PFSK-1 (cell line): ENCODE results near the gene TK2.

Experiments
- POLR2AphosphoS5 ChIP-seq: IDR thresholded peaks from 2 replicates; pipeline ENCODE4 v1.6.1; 2012; ENCODE audit warnings: low read depth, mild to moderate bottlenecking, control low read depth, low read length, moderate library complexity
- SIN3A ChIP-seq: IDR thresholded peaks from 2 replicates; pipeline ENCODE4 v1.6.1; 2012; ENCODE audit warnings: mild to moderate bottlenecking, low read length, moderate library complexity, borderline replicate concordance; ENCODE audit not compliant: insufficient read depth
- TAF1 ChIP-seq: IDR thresholded peaks from 2 replicates; pipeline ENCODE4 v1.6.1; 2012; ENCODE audit warnings: low read length, control low read depth, borderline replicate concordance; ENCODE audit not compliant: insufficient read depth
- TF ChIP-seq, protein P1 (sequence below), 2 experiments: IDR thresholded peaks; 2 replicates each; pipeline versions ENCODE4 v1.6.1 to v1.8.0; 2011 to 2012; ENCODE audit warnings: low read depth in 2 of 2, low read length in 2 of 2, control low read depth in 1 of 2, inconsistent platforms in 1 of 2, mild to moderate bottlenecking in 1 of 2, moderate library complexity in 1 of 2; ENCODE audit not compliant: insufficient read depth in 1 of 2

DNA sequence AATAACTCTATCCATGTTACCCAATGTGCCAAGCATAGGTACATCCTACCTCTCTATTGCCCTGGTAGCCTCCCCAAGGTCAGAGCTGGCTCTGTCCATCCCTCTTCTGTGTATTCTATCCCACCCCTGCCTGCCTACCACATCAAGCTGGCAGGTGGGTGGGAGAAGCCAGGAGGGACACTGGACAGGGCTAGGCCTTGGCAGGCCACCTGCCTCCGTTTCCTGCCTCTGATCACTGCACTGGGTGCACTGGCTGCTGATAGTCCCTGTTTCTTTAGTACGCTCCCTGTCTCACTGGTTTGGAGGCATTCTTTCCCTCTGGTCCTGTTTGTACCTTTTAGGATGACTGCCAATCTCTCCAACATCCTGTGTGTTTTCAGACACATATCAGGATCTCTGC is 12.7 kb downstream of the TK2 start:
- TF ChIP-seq, protein P1, sequence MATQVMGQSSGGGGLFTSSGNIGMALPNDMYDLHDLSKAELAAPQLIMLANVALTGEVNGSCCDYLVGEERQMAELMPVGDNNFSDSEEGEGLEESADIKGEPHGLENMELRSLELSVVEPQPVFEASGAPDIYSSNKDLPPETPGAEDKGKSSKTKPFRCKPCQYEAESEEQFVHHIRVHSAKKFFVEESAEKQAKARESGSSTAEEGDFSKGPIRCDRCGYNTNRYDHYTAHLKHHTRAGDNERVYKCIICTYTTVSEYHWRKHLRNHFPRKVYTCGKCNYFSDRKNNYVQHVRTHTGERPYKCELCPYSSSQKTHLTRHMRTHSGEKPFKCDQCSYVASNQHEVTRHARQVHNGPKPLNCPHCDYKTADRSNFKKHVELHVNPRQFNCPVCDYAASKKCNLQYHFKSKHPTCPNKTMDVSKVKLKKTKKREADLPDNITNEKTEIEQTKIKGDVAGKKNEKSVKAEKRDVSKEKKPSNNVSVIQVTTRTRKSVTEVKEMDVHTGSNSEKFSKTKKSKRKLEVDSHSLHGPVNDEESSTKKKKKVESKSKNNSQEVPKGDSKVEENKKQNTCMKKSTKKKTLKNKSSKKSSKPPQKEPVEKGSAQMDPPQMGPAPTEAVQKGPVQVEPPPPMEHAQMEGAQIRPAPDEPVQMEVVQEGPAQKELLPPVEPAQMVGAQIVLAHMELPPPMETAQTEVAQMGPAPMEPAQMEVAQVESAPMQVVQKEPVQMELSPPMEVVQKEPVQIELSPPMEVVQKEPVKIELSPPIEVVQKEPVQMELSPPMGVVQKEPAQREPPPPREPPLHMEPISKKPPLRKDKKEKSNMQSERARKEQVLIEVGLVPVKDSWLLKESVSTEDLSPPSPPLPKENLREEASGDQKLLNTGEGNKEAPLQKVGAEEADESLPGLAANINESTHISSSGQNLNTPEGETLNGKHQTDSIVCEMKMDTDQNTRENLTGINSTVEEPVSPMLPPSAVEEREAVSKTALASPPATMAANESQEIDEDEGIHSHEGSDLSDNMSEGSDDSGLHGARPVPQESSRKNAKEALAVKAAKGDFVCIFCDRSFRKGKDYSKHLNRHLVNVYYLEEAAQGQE (IDR thresholded peaks at IDR 0.05; ENCODE audit: insufficient read depth in 1 of 2, low read depth in 2 of 2, low read length in 2 of 2) = no peak
- TF ChIP-seq SIN3A (no peak), TAF1 (no peak), POLR2AphosphoS5 (no peak)
